Breast epithelium (tissue), 3 donors: ENCODE results near the gene GNG12.

Experiments used
- POLR2A ChIP-seq: fragments of 450-650 bp; IDR thresholded peaks from one replicate; pipeline ENCODE4 v1.6.1; 2016; ENCODE audit warnings: antibody characterized with exemption, mild to moderate bottlenecking, moderate library complexity
- POLR2AphosphoS5 ChIP-seq, 3 donors: sonication (generic); formaldehyde crosslinking; IDR thresholded peaks; one replicate each; pipeline ENCODE4 v1.6.1; 2017; ENCODE audit warnings: antibody characterized with exemption in 3 of 3
- TF ChIP-seq, protein P1 (sequence below), 3 donors: fragments of 450-650 bp; IDR thresholded peaks; one replicate each; pipeline ENCODE4 v1.5.1; 2016 to 2017; ENCODE audit warnings: antibody characterized with exemption in 3 of 3, mild to moderate bottlenecking in 3 of 3, moderate library complexity in 3 of 3

DNA sequence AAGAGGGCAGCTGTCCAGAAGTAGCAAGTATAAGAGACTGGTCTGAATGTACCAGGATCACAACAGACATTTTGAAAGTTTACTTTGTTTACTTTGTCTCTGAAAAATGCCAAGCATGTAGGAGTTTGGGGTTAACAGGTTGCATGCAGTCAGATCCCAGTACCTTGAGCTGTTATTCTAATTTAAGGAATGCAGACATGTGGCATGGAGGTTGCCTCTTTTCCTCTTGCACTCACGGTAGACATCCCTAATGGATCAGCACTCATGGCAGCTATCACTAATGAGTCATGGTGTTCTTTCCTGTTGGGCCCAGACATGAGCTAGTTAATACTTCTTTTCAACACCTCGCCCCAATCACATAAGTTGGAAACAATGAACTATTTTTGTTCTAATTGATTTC, 81.0 kb downstream of the GNG12 start:
- TF ChIP-seq, protein P1, sequence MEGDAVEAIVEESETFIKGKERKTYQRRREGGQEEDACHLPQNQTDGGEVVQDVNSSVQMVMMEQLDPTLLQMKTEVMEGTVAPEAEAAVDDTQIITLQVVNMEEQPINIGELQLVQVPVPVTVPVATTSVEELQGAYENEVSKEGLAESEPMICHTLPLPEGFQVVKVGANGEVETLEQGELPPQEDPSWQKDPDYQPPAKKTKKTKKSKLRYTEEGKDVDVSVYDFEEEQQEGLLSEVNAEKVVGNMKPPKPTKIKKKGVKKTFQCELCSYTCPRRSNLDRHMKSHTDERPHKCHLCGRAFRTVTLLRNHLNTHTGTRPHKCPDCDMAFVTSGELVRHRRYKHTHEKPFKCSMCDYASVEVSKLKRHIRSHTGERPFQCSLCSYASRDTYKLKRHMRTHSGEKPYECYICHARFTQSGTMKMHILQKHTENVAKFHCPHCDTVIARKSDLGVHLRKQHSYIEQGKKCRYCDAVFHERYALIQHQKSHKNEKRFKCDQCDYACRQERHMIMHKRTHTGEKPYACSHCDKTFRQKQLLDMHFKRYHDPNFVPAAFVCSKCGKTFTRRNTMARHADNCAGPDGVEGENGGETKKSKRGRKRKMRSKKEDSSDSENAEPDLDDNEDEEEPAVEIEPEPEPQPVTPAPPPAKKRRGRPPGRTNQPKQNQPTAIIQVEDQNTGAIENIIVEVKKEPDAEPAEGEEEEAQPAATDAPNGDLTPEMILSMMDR (IDR thresholded peaks at IDR 0.05), result no peak
- no peak for TF ChIP-seq POLR2A
- no peak for TF ChIP-seq POLR2AphosphoS5 (IDR thresholded peaks at IDR 0.05)
